ENCODE results near the gene KCTD10.
"Not testable (repeated sequence)": the region's sequence is repeated elsewhere in the genome, so short reads cannot be mapped to it uniquely, and the experiment has no call there.

KCTD10 gene

GRCh38 chr12:109421355-109422087 is 55.6 kb downstream of the KCTD10 start:
- in situ Hi-C loops (cut with MboI; ENCODE audit: low pct_unique_long_range_greater_than_20kb, low sequenced_read_pairs, unreplicated experiment), result no loop called here
- no peak for DNase-seq (ENCODE audit: low spot score)
- TF ChIP-seq, protein P1, sequence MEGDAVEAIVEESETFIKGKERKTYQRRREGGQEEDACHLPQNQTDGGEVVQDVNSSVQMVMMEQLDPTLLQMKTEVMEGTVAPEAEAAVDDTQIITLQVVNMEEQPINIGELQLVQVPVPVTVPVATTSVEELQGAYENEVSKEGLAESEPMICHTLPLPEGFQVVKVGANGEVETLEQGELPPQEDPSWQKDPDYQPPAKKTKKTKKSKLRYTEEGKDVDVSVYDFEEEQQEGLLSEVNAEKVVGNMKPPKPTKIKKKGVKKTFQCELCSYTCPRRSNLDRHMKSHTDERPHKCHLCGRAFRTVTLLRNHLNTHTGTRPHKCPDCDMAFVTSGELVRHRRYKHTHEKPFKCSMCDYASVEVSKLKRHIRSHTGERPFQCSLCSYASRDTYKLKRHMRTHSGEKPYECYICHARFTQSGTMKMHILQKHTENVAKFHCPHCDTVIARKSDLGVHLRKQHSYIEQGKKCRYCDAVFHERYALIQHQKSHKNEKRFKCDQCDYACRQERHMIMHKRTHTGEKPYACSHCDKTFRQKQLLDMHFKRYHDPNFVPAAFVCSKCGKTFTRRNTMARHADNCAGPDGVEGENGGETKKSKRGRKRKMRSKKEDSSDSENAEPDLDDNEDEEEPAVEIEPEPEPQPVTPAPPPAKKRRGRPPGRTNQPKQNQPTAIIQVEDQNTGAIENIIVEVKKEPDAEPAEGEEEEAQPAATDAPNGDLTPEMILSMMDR (IDR thresholded peaks at IDR 0.05; ENCODE audit: extremely low read depth, insufficient read depth, missing control alignments), result no peak

- in situ Hi-C loops (cut with MboI; ENCODE audit: low pct_unique_long_range_greater_than_20kb, low sequenced_read_pairs, unreplicated experiment), result no loop called here
- TF ChIP-seq, protein P1 (IDR thresholded peaks at IDR 0.05; ENCODE audit: extremely low read depth, insufficient read depth, missing control alignments), result no peak
- no peak for DNase-seq (ENCODE audit: low spot score)
Measured at GRCh38 chr12:109418848-109419480, 58.1 kb downstream of the KCTD10 start.

DNA sequence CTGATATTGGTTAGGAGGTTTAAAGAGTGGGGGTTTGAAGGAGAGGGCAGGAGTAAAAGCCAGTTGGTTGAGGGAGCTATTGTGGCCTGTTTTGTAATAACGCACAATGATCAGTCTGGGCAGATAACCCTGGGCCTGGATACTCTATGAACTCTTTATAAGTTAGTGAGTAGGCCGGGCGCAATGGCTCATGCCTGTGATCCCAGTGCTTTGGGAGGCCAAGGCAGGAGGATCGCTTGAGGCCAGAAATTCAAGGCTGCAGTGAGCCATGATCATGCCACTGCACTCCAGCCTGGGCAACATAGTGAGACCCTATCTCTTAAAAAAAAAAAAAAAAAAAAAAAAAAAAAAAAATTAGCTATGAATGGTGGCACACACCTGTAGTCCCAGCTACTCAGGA is 71.0 kb downstream of the KCTD10 start:
- in situ Hi-C loops (cut with MboI; ENCODE audit: low pct_unique_long_range_greater_than_20kb, low sequenced_read_pairs, unreplicated experiment); DNase-seq (ENCODE audit: low spot score): not testable (repeated sequence)

DNA sequence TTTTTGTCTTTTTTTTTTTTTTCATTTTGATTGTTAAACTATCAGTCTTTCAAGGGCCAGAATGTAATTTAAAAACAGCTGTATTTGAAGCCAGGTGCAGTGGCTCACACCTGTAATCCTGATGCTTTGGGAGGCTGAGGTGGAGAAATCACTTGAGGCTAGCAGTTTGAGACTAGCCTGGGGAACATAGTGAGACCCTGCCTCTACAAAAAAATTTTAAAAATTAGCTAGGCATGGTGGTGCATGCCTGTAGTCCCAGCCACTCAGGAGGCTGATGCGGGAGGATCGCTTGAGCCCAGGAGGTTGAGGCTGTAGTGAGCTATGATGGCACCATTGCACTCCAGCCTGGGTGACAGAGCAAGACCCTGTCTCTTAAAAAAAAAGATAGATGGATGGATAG is 72.3 kb downstream of the KCTD10 start:
- in situ Hi-C loops (cut with MboI; ENCODE audit: low pct_unique_long_range_greater_than_20kb, low sequenced_read_pairs, unreplicated experiment); DNase-seq (ENCODE audit: low spot score): not testable (repeated sequence)
